ENCODE results near the gene JAKMIP2.
"Not testable (repeated sequence)": the region's sequence is repeated elsewhere in the genome, so short reads cannot be mapped to it uniquely, and the experiment has no call there.

The JAKMIP2 gene

GRCh38 chr5:147782110-147783028 is at the start of gene JAKMIP2:
TSS of gene JAKMIP2 (minus strand) at chr5:147782728. CDS start at chr5:147671806, 110,922 bp downstream.
- no peak for DNase-seq

GRCh38 chr5:147831465-147831864 is 48.9 kb upstream of the JAKMIP2 start, which contains the start of gene SPINK1:
TSS of gene SPINK1 (minus strand) at chr5:147831671. CDS start at chr5:147831577, 94 bp downstream.
- DNase-seq = no peak

GRCh38 chr5:147830035-147830434 is 47.5 kb upstream of the JAKMIP2 start:
- DNase-seq = no peak

GRCh38 chr5:147827017-147827416 is 44.5 kb upstream of the JAKMIP2 start:
- DNase-seq = not testable (repeated sequence)

GRCh38 chr5:147826361-147826760 is 43.8 kb upstream of the JAKMIP2 start:
- no peak for DNase-seq

GRCh38 chr5:147822686-147823491 is 40.4 kb upstream of the JAKMIP2 start:
- DNase-seq = peak; percentile 33

GRCh38 chr5:147822222-147822621 is 39.7 kb upstream of the JAKMIP2 start:
- not testable (repeated sequence) for DNase-seq

GRCh38 chr5:147821766-147822165 is 39.2 kb upstream of the JAKMIP2 start:
- DNase-seq = no peak

- no peak for DNase-seq
Observed at GRCh38 chr5:147819261-147819770, 36.8 kb upstream of the JAKMIP2 start.

GRCh38 chr5:147818290-147818689 is 35.8 kb upstream of the JAKMIP2 start:
- DNase-seq = no peak

GRCh38 chr5:147813696-147814095 is 31.2 kb upstream of the JAKMIP2 start:
- DNase-seq = no peak

- DNase-seq = no peak
Observed at GRCh38 chr5:147809830-147810666, 27.5 kb upstream of the JAKMIP2 start.

GRCh38 chr5:147805030-147805454 is 22.5 kb upstream of the JAKMIP2 start:
- peak; percentile 43 for DNase-seq

- no peak for DNase-seq
Observed at GRCh38 chr5:147804334-147804733, 21.8 kb upstream of the JAKMIP2 start.

GRCh38 chr5:147803926-147804325 is 21.4 kb upstream of the JAKMIP2 start:
- DNase-seq = no peak

- DNase-seq = not testable (repeated sequence)
Observed at GRCh38 chr5:147803161-147803560, 20.6 kb upstream of the JAKMIP2 start.

- DNase-seq = no peak
Observed at GRCh38 chr5:147801461-147801860, 18.9 kb upstream of the JAKMIP2 start.

- DNase-seq = no peak
Observed at GRCh38 chr5:147800491-147800890, 18.0 kb upstream of the JAKMIP2 start.

- DNase-seq = no peak
Observed at GRCh38 chr5:147796556-147797308, 14.2 kb upstream of the JAKMIP2 start.

- DNase-seq = no peak
Observed at GRCh38 chr5:147791181-147791580, 8.7 kb upstream of the JAKMIP2 start.

GRCh38 chr5:147789820-147790219 is 7.3 kb upstream of the JAKMIP2 start:
- DNase-seq = no peak

GRCh38 chr5:147788023-147788422 is 5.5 kb upstream of the JAKMIP2 start:
- DNase-seq = no peak

Data from GDM1 (cell line).